ENCODE data around the gene AHR. TPM values are rescaled to one million over a fixed set of nuclear protein-coding genes. Genes with fewer than 3 reads are reported as not detected.

Gene AHR
- total and polyA plus RNA-seq, 10 donors = 7.4 to 95.9 (median 71.3) TPM

- intact Hi-C loops (cut with DNase I; ENCODE audit: low total_unique reads) = no loop called here
- WGBS, 5 donors = 80 to 91% (median 85%) methylated on average over 3 of the region's 3 CpGs
- Histone ChIP-seq H3K27ac (peak overlapping the region in 3 of 8 donors; percentile 30 to 60 (median 33)), H3K27me3 (replicated peaks in 1 of 7) (no peaks in the 10 kb centered on the region), H3K9me3 (no peaks in the 10 kb centered on the region), H3K36me3 (no peaks in the 10 kb centered on the region), H3K4me1 (peaks cover 0 to 26% (median 11%) of the 10 kb centered on the region in 6 donors), H3K4me3 (no peak overlapping the region)
- DNase-seq = no peak
- no peak for TF ChIP-seq POLR2A (IDR thresholded peaks at IDR 0.05)
- TF ChIP-seq POLR2AphosphoS5 (IDR thresholded peaks at IDR 0.05) = no peak
- no peak for TF ChIP-seq CTCF (IDR thresholded peaks at IDR 0.05 in 8 of 11, conservative IDR thresholded peaks at IDR 0.05 in 3 of 11)
Observed at GRCh38 chr7:17371671-17372524, 73.4 kb downstream of the AHR start.

GRCh38 chr7:17374157-17374556 is 75.7 kb downstream of the AHR start:
- DNase-seq = no peak
- Histone ChIP-seq H3K4me3 (no peak overlapping the region), H3K4me1 (peaks cover 0 to 22% (median 11%) of the 10 kb centered on the region in 6 donors), H3K27me3 (replicated peaks in 1 of 7) (no peaks in the 10 kb centered on the region), H3K36me3 (no peaks in the 10 kb centered on the region), H3K27ac (no peak overlapping the region), H3K9me3 (no peaks in the 10 kb centered on the region)
- TF ChIP-seq POLR2AphosphoS5 (IDR thresholded peaks at IDR 0.05) (no peak), CTCF (IDR thresholded peaks at IDR 0.05 in 8 of 11, conservative IDR thresholded peaks at IDR 0.05 in 3 of 11) (no peak), POLR2A (IDR thresholded peaks at IDR 0.05) (no peak)
- 90 to 95% (median 95%) methylated on average over 4 of the region's 4 CpGs for WGBS, 5 donors
- intact Hi-C loops (cut with DNase I; ENCODE audit: low total_unique reads) = no loop called here

GRCh38 chr7:17374654-17375053 is 76.2 kb downstream of the AHR start:
- Histone ChIP-seq H3K4me1 (peaks cover 0 to 17% (median 7%) of the 10 kb centered on the region in 6 donors), H3K36me3 (no peaks in the 10 kb centered on the region), H3K27ac (no peak overlapping the region), H3K4me3 (no peak overlapping the region), H3K27me3 (replicated peaks in 1 of 7) (no peaks in the 10 kb centered on the region), H3K9me3 (no peaks in the 10 kb centered on the region)
- DNase-seq = no peak
- WGBS, 5 donors = 75 to 87% (median 85%) methylated on average over 5 of the region's 5 CpGs
- TF ChIP-seq CTCF (IDR thresholded peaks at IDR 0.05 in 8 of 11, conservative IDR thresholded peaks at IDR 0.05 in 3 of 11) = no peak
- no peak for TF ChIP-seq POLR2AphosphoS5 (IDR thresholded peaks at IDR 0.05)
- no peak for TF ChIP-seq POLR2A (IDR thresholded peaks at IDR 0.05)
- intact Hi-C loops (cut with DNase I; ENCODE audit: low total_unique reads) = no loop called here

- no peak overlapping the region for H3K4me3 ChIP-seq
- H3K27ac ChIP-seq = no peak overlapping the region
- no peaks in the 10 kb centered on the region for H3K36me3 ChIP-seq
- no peak for DNase-seq
- 73 to 83% (median 74%) methylated on average over 1 of the region's 1 CpG for WGBS, 5 donors
- TF ChIP-seq CTCF (IDR thresholded peaks at IDR 0.05 in 8 of 11, conservative IDR thresholded peaks at IDR 0.05 in 3 of 11) (no peak), POLR2AphosphoS5 (IDR thresholded peaks at IDR 0.05) (no peak), POLR2A (IDR thresholded peaks at IDR 0.05) (no peak)
- intact Hi-C loops (cut with DNase I; ENCODE audit: low total_unique reads) = no loop called here
- no peaks in the 10 kb centered on the region for H3K27me3 ChIP-seq (replicated peaks in 1 of 7)
- no peaks in the 10 kb centered on the region for H3K4me1 ChIP-seq
- no peaks in the 10 kb centered on the region for H3K9me3 ChIP-seq
Observed at GRCh38 chr7:17376595-17376994, 78.1 kb downstream of the AHR start.
